ENCODE results near the gene AKAP13.

AKAP13 gene

GRCh38 chr15:85779249-85779648 is 398.8 kb downstream of the AKAP13 start:
- no peak for DNase-seq

- DNase-seq = peak; percentile 99 to 100
Observed at GRCh38 chr15:85780225-85780985, 400.0 kb downstream of the AKAP13 start.

GRCh38 chr15:85781099-85781498 is 400.7 kb downstream of the AKAP13 start:
- DNase-seq = no peak

- DNase-seq = peak in 1 of 2 experiments; percentile 43
Observed at GRCh38 chr15:85782064-85782463, 401.7 kb downstream of the AKAP13 start.

- DNase-seq = peak; percentile 53 to 76
Observed at GRCh38 chr15:85785887-85786780, 405.7 kb downstream of the AKAP13 start.

- peak in 1 of 2 experiments; percentile 61 for DNase-seq
Observed at GRCh38 chr15:85786781-85787114, 406.3 kb downstream of the AKAP13 start.

GRCh38 chr15:85788771-85789495 is 408.5 kb downstream of the AKAP13 start:
- peak in 1 of 2 experiments; percentile 26 for DNase-seq

GRCh38 chr15:85789496-85789875 is 409.1 kb downstream of the AKAP13 start:
- no peak for DNase-seq

- no peak for DNase-seq
Observed at GRCh38 chr15:85792102-85792731, 411.8 kb downstream of the AKAP13 start.

- DNase-seq = no peak
Observed at GRCh38 chr15:85792912-85793590, 412.6 kb downstream of the AKAP13 start.

- DNase-seq = peak in 1 of 2 experiments; percentile 40
Observed at GRCh38 chr15:85793641-85794597, 413.5 kb downstream of the AKAP13 start.

- peak; percentile 93 to 95 for DNase-seq
Observed at GRCh38 chr15:85794598-85795336, 414.4 kb downstream of the AKAP13 start, which contains the start of gene KLHL25. TSS of gene KLHL25 (minus strand) at chr15:85794925. CDS start at chr15:85769810, 25,115 bp downstream.

GRCh38 chr15:85795337-85796305 is 415.2 kb downstream of the AKAP13 start:
- peak; percentile 94 to 96 for DNase-seq

- peak in 1 of 2 experiments; percentile 67 for DNase-seq
Observed at GRCh38 chr15:85796371-85796770, 416.0 kb downstream of the AKAP13 start.
